Measurements from ENCODE around the gene SPAG7.

Gene SPAG7

DNA sequence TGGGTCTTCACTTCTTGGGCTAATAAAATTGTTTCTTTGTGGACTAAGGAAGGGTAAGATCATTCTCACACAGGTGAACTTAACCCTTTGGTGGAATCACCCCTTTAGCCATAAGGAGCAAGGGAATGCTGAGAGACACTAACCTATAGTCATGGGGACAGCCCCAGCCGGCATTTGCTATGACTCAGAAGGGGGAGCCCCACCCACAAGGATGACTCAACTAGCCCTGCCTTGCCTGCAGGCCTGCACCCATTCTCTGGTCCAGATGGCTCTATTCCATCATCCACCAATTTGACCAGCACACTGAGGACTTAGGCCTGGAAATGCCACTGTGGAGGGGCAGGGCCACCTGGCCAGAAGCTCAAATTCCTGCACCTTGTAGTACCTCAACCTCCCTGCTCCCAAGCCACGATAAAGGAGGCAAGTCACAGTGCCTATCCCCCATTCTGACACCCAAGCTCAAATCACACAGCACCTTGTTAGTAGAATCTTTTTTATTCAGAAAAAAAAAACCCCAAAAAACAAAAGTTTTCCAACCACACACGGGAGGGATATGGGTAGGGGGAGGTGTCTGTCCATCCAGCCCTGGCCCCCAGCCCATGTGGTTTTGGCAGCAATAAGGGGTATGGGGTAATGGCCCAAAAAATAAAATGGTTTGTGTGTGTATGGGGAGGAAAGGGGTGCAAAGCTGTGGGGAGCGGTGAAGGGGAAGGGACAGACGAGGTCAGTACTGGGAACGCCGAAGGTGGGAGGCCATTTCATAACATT is 22.3 kb downstream of the SPAG7 start:
- H3K9ac ChIP-seq (ENCODE audit: low read depth in 1 of 2, low read length in 2 of 2): peak overlapping the region; percentile 32 to 99
- H3K9me3 ChIP-seq (ENCODE audit: control insufficient read depth in 1 of 2, low read length in 2 of 2): no peaks in the 10 kb centered on the region
- peaks cover 55 to 67% of the 10 kb centered on the region in 2 donors for H3K4me1 ChIP-seq (ENCODE audit: control insufficient read depth in 1 of 2, insufficient read depth in 2 of 2, low read length in 2 of 2)
- H3K27me3 ChIP-seq (ENCODE audit: control insufficient read depth in 1 of 2, insufficient read depth in 2 of 2, low read length in 2 of 2): no peaks in the 10 kb centered on the region
- H3K27ac ChIP-seq (ENCODE audit: low read depth, low read length): peak overlapping the region; percentile 49
- peaks cover 25 to 41% of the 10 kb centered on the region in 2 donors for H3K36me3 ChIP-seq (ENCODE audit: control insufficient read depth in 1 of 2, insufficient read depth in 2 of 2, low read length in 2 of 2)
- H3K4me3 ChIP-seq (ENCODE audit: low read depth in 1 of 2, low read length in 2 of 2): peak overlapping the region; percentile 63 to 98

DNA sequence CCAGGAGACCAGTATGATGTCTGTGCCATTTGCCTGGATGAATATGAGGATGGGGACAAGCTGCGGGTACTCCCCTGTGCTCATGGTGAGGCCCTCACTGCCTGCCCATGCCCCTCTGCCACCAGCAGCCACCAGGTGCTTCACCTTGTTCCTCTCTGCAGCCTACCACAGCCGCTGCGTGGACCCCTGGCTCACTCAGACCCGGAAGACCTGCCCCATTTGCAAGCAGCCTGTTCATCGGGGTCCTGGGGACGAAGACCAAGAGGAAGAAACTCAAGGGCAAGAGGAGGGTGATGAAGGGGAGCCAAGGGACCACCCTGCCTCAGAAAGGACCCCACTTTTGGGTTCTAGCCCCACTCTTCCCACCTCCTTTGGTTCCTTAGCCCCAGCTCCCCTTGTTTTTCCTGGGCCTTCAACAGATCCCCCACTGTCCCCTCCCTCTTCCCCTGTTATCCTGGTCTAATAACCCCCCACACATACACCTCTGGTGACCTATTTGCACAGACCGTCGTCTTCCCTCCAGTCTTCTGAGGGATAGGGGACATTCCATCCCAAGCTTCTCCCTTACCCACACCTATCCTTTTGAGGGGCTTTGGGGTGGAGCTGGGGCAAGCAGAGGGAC is 23.0 kb downstream of the SPAG7 start:
- H3K27me3 ChIP-seq (ENCODE audit: control insufficient read depth in 1 of 2, insufficient read depth in 2 of 2, low read length in 2 of 2): no peaks in the 10 kb centered on the region
- H3K27ac ChIP-seq (ENCODE audit: low read depth, low read length): peak overlapping the region; percentile 49
- peaks cover 53 to 64% of the 10 kb centered on the region in 2 donors for H3K4me1 ChIP-seq (ENCODE audit: control insufficient read depth in 1 of 2, insufficient read depth in 2 of 2, low read length in 2 of 2)
- peak overlapping the region; percentile 20 to 99 for H3K9ac ChIP-seq (ENCODE audit: low read depth in 1 of 2, low read length in 2 of 2)
- H3K9me3 ChIP-seq (ENCODE audit: control insufficient read depth in 1 of 2, low read length in 2 of 2): no peaks in the 10 kb centered on the region
- peaks cover 25 to 41% of the 10 kb centered on the region in 2 donors for H3K36me3 ChIP-seq (ENCODE audit: control insufficient read depth in 1 of 2, insufficient read depth in 2 of 2, low read length in 2 of 2)
- H3K4me3 ChIP-seq (ENCODE audit: low read depth in 1 of 2, low read length in 2 of 2): peak overlapping the region; percentile 34 to 98

- Histone ChIP-seq H3K27ac (ENCODE audit: low read depth, low read length) (peak overlapping the region; percentile 49), H3K27me3 (ENCODE audit: control insufficient read depth in 1 of 2, insufficient read depth in 2 of 2, low read length in 2 of 2) (no peaks in the 10 kb centered on the region), H3K4me1 (ENCODE audit: control insufficient read depth in 1 of 2, insufficient read depth in 2 of 2, low read length in 2 of 2) (peaks cover 53 to 67% of the 10 kb centered on the region in 2 donors), H3K9ac (ENCODE audit: low read depth in 1 of 2, low read length in 2 of 2) (no peak overlapping the region), H3K4me3 (ENCODE audit: low read depth in 1 of 2, low read length in 2 of 2) (peak overlapping the region; percentile 18 to 34), H3K36me3 (ENCODE audit: control insufficient read depth in 1 of 2, insufficient read depth in 2 of 2, low read length in 2 of 2) (peaks cover 25 to 41% of the 10 kb centered on the region in 2 donors), H3K9me3 (ENCODE audit: control insufficient read depth in 1 of 2, low read length in 2 of 2) (no peaks in the 10 kb centered on the region)
Observed at GRCh38 chr17:4944163-4944553, 23.5 kb downstream of the SPAG7 start.

DNA sequence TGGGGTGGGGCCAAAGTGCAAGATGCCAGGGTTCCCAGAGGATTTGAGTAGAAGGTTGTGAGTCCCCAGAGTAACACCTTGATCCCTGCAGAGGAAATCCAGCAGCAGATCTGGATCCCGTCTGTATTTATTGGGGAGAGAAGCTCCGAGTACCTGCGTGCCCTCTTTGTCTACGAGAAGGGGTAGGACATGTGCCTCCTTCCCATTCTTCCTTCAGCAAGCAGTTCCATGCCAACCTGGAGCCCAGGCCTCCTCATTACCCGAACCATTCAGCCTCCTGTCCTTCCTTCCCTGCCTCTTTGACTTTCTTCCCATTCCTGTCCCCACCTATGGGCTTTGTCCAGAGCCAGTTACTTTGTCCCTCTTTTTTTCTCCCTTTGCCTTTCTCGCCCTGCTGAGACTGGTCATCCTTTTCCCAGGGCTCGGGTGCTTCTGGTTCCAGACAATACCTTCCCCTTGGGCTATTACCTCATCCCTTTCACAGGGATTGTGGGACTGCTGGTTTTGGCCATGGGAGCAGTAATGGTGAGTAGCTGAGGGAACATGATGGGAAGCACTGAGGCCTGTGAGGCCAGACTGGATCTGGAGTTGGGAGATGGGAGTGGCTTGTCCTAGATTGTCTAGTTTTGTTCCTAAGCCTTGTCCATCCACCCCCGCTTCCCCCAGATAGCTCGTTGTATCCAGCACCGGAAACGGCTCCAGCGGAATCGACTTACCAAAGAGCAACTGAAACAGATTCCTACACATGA is 24.7 kb downstream of the SPAG7 start:
- H3K4me3 ChIP-seq (ENCODE audit: low read depth in 1 of 2, low read length in 2 of 2): no peak overlapping the region
- H3K36me3 ChIP-seq (ENCODE audit: control insufficient read depth in 1 of 2, insufficient read depth in 2 of 2, low read length in 2 of 2): peaks cover 26 to 48% of the 10 kb centered on the region in 2 donors
- H3K4me1 ChIP-seq (ENCODE audit: control insufficient read depth in 1 of 2, insufficient read depth in 2 of 2, low read length in 2 of 2): peaks cover 64 to 78% of the 10 kb centered on the region in 2 donors
- H3K27me3 ChIP-seq (ENCODE audit: control insufficient read depth in 1 of 2, insufficient read depth in 2 of 2, low read length in 2 of 2): no peaks in the 10 kb centered on the region
- no peaks in the 10 kb centered on the region for H3K9me3 ChIP-seq (ENCODE audit: control insufficient read depth in 1 of 2, low read length in 2 of 2)
- no peak overlapping the region for H3K27ac ChIP-seq (ENCODE audit: low read depth, low read length)
- no peak overlapping the region for H3K9ac ChIP-seq (ENCODE audit: low read depth in 1 of 2, low read length in 2 of 2)

GRCh38 chr17:4941319-4941610 is 26.4 kb downstream of the SPAG7 start:
- Histone ChIP-seq H3K4me3 (ENCODE audit: low read depth in 1 of 2, low read length in 2 of 2) (peak overlapping the region; percentile 93 to 95), H3K9ac (ENCODE audit: low read depth in 1 of 2, low read length in 2 of 2) (peak overlapping the region; percentile 89 to 91), H3K27me3 (ENCODE audit: control insufficient read depth in 1 of 2, insufficient read depth in 2 of 2, low read length in 2 of 2) (no peaks in the 10 kb centered on the region), H3K4me1 (ENCODE audit: control insufficient read depth in 1 of 2, insufficient read depth in 2 of 2, low read length in 2 of 2) (peaks cover 59 to 70% of the 10 kb centered on the region in 2 donors), H3K9me3 (ENCODE audit: control insufficient read depth in 1 of 2, low read length in 2 of 2) (no peaks in the 10 kb centered on the region), H3K27ac (ENCODE audit: low read depth, low read length) (no peak overlapping the region), H3K36me3 (ENCODE audit: control insufficient read depth in 1 of 2, insufficient read depth in 2 of 2, low read length in 2 of 2) (peaks cover 36 to 61% of the 10 kb centered on the region in 2 donors)

GRCh38 chr17:4940555-4941318 is 26.9 kb downstream of the SPAG7 start:
- H3K4me3 ChIP-seq (ENCODE audit: low read depth in 1 of 2, low read length in 2 of 2): peak overlapping the region; percentile 93 to 95
- no peaks in the 10 kb centered on the region for H3K27me3 ChIP-seq (ENCODE audit: control insufficient read depth in 1 of 2, insufficient read depth in 2 of 2, low read length in 2 of 2)
- peaks cover 56 to 65% of the 10 kb centered on the region in 2 donors for H3K4me1 ChIP-seq (ENCODE audit: control insufficient read depth in 1 of 2, insufficient read depth in 2 of 2, low read length in 2 of 2)
- peak overlapping the region; percentile 88 for H3K27ac ChIP-seq (ENCODE audit: low read depth, low read length)
- no peaks in the 10 kb centered on the region for H3K9me3 ChIP-seq (ENCODE audit: control insufficient read depth in 1 of 2, low read length in 2 of 2)
- H3K9ac ChIP-seq (ENCODE audit: low read depth in 1 of 2, low read length in 2 of 2): peak overlapping the region; percentile 89 to 91
- H3K36me3 ChIP-seq (ENCODE audit: control insufficient read depth in 1 of 2, insufficient read depth in 2 of 2, low read length in 2 of 2): peaks cover 36 to 58% of the 10 kb centered on the region in 2 donors

DNA sequence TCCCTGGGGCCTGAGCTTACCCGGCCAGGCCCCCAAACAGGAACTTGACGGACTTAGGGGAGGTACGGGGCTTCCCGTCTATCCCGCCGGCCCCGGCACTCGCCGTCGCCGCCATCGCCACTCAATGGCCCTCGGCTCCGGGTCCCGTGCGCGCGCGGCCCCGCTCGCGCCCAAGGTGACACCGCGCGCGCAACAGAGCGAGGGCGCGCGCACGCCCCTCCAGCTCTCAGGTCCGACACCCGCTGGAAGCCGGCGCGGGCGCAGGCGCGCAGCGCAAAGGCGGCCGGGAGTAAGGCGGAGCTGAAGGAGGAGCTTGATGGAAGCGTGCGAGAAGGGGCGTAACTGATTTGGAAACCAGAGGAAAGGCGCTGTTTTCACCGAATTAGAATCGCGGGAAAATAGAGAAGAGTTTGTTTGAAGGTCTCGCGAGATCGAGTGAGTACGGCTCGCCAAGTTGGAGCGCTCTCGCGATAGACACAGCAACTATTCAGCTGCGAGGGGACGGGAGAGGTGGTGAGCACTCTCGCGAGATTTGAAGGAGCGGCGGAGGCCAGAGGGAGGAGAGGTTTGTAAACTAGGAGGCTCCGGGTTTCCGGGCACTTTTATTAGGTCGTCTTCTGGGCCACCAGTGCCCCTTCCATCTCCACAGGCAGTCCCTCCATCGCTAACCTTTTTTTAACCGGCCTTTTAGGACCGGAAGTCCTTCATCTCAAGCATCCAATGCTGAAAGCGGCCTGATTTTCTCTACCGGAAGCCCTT is 27.6 kb downstream of the SPAG7 start, which contains the start of the genes RNF167 and SLC25A11:
Gene RNF167 (plus strand): TSS at position 473 of the 759 bp plus-strand sequence. CDS start 642 bp downstream, outside the sequence.
Gene SLC25A11 (minus strand): TSS at position 251 of the 759 bp plus-strand sequence. CDS start 136 bp downstream, at position 115.
- H3K4me1 ChIP-seq (ENCODE audit: control insufficient read depth in 1 of 2, insufficient read depth in 2 of 2, low read length in 2 of 2): peaks cover 48 to 57% of the 10 kb centered on the region in 2 donors

DNA sequence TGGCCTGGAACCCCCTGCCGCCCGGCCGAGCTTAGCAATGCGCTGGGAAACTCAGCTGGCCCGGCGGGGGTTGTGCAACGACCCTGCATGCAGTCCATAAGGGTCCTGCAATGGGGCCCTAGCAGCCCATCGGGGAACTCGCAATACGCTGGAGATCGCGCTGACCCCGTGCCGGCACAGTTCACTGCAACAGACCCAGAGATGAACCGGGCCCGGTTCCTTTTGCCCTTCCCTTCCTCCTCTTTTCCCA is 28.1 kb downstream of the SPAG7 start:
- H3K9ac ChIP-seq (ENCODE audit: low read depth in 1 of 2, low read length in 2 of 2): peak overlapping the region; percentile 91 to 92
- H3K4me3 ChIP-seq (ENCODE audit: low read depth in 1 of 2, low read length in 2 of 2): peak overlapping the region; percentile 93 to 95
- no peaks in the 10 kb centered on the region for H3K9me3 ChIP-seq (ENCODE audit: control insufficient read depth in 1 of 2, low read length in 2 of 2)
- H3K4me1 ChIP-seq (ENCODE audit: control insufficient read depth in 1 of 2, insufficient read depth in 2 of 2, low read length in 2 of 2): peaks cover 45 to 54% of the 10 kb centered on the region in 2 donors
- no peaks in the 10 kb centered on the region for H3K27me3 ChIP-seq (ENCODE audit: control insufficient read depth in 1 of 2, insufficient read depth in 2 of 2, low read length in 2 of 2)
- H3K27ac ChIP-seq (ENCODE audit: low read depth, low read length): peak overlapping the region; percentile 88
- H3K36me3 ChIP-seq (ENCODE audit: control insufficient read depth in 1 of 2, insufficient read depth in 2 of 2, low read length in 2 of 2): peaks cover 32 to 48% of the 10 kb centered on the region in 2 donors

More for the DNA sequence above, 27.6 kb downstream of the SPAG7 start, which contains the start of the genes RNF167 and SLC25A11:
- no peaks in the 10 kb centered on the region for H3K27me3 ChIP-seq (ENCODE audit: control insufficient read depth in 1 of 2, insufficient read depth in 2 of 2, low read length in 2 of 2)
- peaks cover 36 to 53% of the 10 kb centered on the region in 2 donors for H3K36me3 ChIP-seq (ENCODE audit: control insufficient read depth in 1 of 2, insufficient read depth in 2 of 2, low read length in 2 of 2)
- peak within 1 kb of the TSS; percentile 93 to 95 for H3K4me3 ChIP-seq (ENCODE audit: low read depth in 1 of 2, low read length in 2 of 2)
- peak within 1 kb of the TSS; percentile 91 to 92 for H3K9ac ChIP-seq (ENCODE audit: low read depth in 1 of 2, low read length in 2 of 2)
- no peaks in the 10 kb centered on the region for H3K9me3 ChIP-seq (ENCODE audit: control insufficient read depth in 1 of 2, low read length in 2 of 2)
- H3K27ac ChIP-seq (ENCODE audit: low read depth, low read length): peak within 1 kb of the TSS; percentile 88

Measured in duodenal mucosa (tissue), 2 donors.